Naive B cell (primary cell): ENCODE measurements around the gene PTGER2. TPM values are rescaled to one million over a fixed set of nuclear protein-coding genes. Genes with fewer than 3 reads are reported as not detected.

ENCODE experiments used
- ATAC-seq, 2 donors: fragments of 150-1000 bp; cut with Tn5 transposase; 2 replicates each; pipeline ENCODE4 v1.10.0; 2021; ENCODE audit warnings: low read depth in 2 of 2, mild to moderate bottlenecking in 2 of 2, moderate library complexity in 2 of 2
- DNase-seq: peaks from one replicate; pipeline ENCODE4 v3.0.0; 2022
- H3K27ac Mint-ChIP-seq, 6 donors: one replicate each; pipeline ENCODE4 v1.8.0; 2020 to 2022; ENCODE audit warnings: mild to moderate bottlenecking in 6 of 6, mixed read lengths in 6 of 6, moderate library complexity in 5 of 6, inconsistent platforms in 2 of 6
- H3K27me3 Mint-ChIP-seq, 3 donors: one replicate each; pipeline ENCODE4 v1.8.0; 2021 to 2022; ENCODE audit warnings: mixed read lengths in 3 of 3, mild to moderate bottlenecking in 1 of 3
- H3K36me3 Mint-ChIP-seq, 2 donors: one replicate each; pipeline ENCODE4 v1.8.0; 2020 to 2022; ENCODE audit warnings: mixed read lengths in 2 of 2, inconsistent platforms in 1 of 2, mild to moderate bottlenecking in 1 of 2
- H3K4me1 Mint-ChIP-seq, 3 donors: one replicate each; pipeline ENCODE4 v1.8.0; 2020 to 2022; ENCODE audit warnings: mixed read lengths in 3 of 3, inconsistent platforms in 1 of 3, mild to moderate bottlenecking in 1 of 3, moderate library complexity in 1 of 3
- H3K4me3 Mint-ChIP-seq, 8 donors: one replicate each; pipeline ENCODE4 v1.8.0; 2020 to 2022; ENCODE audit warnings: mild to moderate bottlenecking in 8 of 8, mixed read lengths in 8 of 8, moderate library complexity in 8 of 8, inconsistent platforms in 2 of 8
- H3K9me3 Mint-ChIP-seq, 7 donors: one replicate each; pipeline ENCODE4 v1.8.0; 2020 to 2022; ENCODE audit warnings: mixed read lengths in 7 of 7, mild to moderate bottlenecking in 5 of 7, inconsistent platforms in 2 of 7, moderate library complexity in 1 of 7
- polyA plus RNA-seq, 6 donors: library from polyadenylated mRNA; unstranded; fragments of 300-500 nt; fragmentation: Illumina TruSeq; gene quantifications; one replicate each; pipeline ENCODE4 v1.2.3, GENCODE V29; 2021; ENCODE audit warnings: low read depth in 6 of 6

The PTGER2 gene
- polyA plus RNA-seq: under 1 TPM in 5 of 6 donors, not detected in 1; 0.23 to 0.88 (median 0.39) TPM

GRCh38 chr14:52313903-52314594, at the start of gene PTGER2:
PTGER2 (plus strand) TSS chr14:52314312; CDS start chr14:52314549, 237 bp downstream.
- peaks cover 39 to 53% (median 53%) of the 10 kb centered on the region in 3 donors for H3K4me1 Mint-ChIP-seq
- peaks cover 0 to 12% of the 10 kb centered on the region in 2 donors for H3K36me3 Mint-ChIP-seq
- H3K4me3 Mint-ChIP-seq: peak within 1 kb of the TSS; percentile 69 to 94 (median 92)
- peak; percentile 23 for DNase-seq
- ATAC-seq: peak; percentile 21 to 26
- peaks cover 46 to 71% (median 68%) of the 10 kb centered on the region in 3 donors for H3K27me3 Mint-ChIP-seq
- peaks cover 0 to 4% (median 0%) of the 10 kb centered on the region in 7 donors for H3K9me3 Mint-ChIP-seq
- peak within 1 kb of the TSS in 5 of 6 donors; percentile 56 to 92 (median 89) for H3K27ac Mint-ChIP-seq

- H3K27ac Mint-ChIP-seq: no peak overlapping the region
- peaks cover 47 to 60% (median 47%) of the 10 kb centered on the region in 3 donors for H3K27me3 Mint-ChIP-seq
- H3K4me3 Mint-ChIP-seq: peak overlapping the region in 1 of 8 donors; percentile 6
- no peak for ATAC-seq
- peaks cover 0 to 5% (median 0%) of the 10 kb centered on the region in 7 donors for H3K9me3 Mint-ChIP-seq
- no peak for DNase-seq
- peaks cover 35 to 51% (median 42%) of the 10 kb centered on the region in 3 donors for H3K4me1 Mint-ChIP-seq
- H3K36me3 Mint-ChIP-seq: no peaks in the 10 kb centered on the region
Observed at GRCh38 chr14:52265253-52265652, 48.9 kb upstream of the PTGER2 start.

- Mint-ChIP-seq H3K27ac (no peak overlapping the region), H3K4me3 (peak overlapping the region in 3 of 8 donors; percentile 5 to 88 (median 88)), H3K4me1 (peaks cover 35 to 51% (median 42%) of the 10 kb centered on the region in 3 donors), H3K36me3 (no peaks in the 10 kb centered on the region), H3K27me3 (peaks cover 47 to 56% (median 55%) of the 10 kb centered on the region in 3 donors), H3K9me3 (no peaks in the 10 kb centered on the region)
- no peak for DNase-seq
- ATAC-seq: no peak
Observed at GRCh38 chr14:52266179-52266578, 47.9 kb upstream of the PTGER2 start.

GRCh38 chr14:52266782-52267181, 47.3 kb upstream of the PTGER2 start:
- H3K36me3 Mint-ChIP-seq: no peaks in the 10 kb centered on the region
- no peak overlapping the region for H3K27ac Mint-ChIP-seq
- H3K9me3 Mint-ChIP-seq: no peaks in the 10 kb centered on the region
- no peak for DNase-seq
- peak overlapping the region in 4 of 8 donors; percentile 67 to 88 (median 86) for H3K4me3 Mint-ChIP-seq
- H3K4me1 Mint-ChIP-seq: peaks cover 35 to 51% (median 42%) of the 10 kb centered on the region in 3 donors
- peaks cover 53 to 56% (median 55%) of the 10 kb centered on the region in 3 donors for H3K27me3 Mint-ChIP-seq
- no peak for ATAC-seq

- Mint-ChIP-seq H3K27ac (peak within 1 kb of the TSS in 2 of 6 donors; percentile 63 to 85), H3K4me1 (peaks cover 36 to 52% (median 36%) of the 10 kb centered on the region in 3 donors), H3K27me3 (peaks cover 55 to 59% (median 56%) of the 10 kb centered on the region in 3 donors), H3K36me3 (no peaks in the 10 kb centered on the region), H3K4me3 (peak within 1 kb of the TSS in 7 of 8 donors; percentile 79 to 89 (median 88)), H3K9me3 (no peaks in the 10 kb centered on the region)
- no peak for DNase-seq
- ATAC-seq: peak; percentile 42 to 56
Observed at GRCh38 chr14:52267501-52268278, 46.4 kb upstream of the PTGER2 start, which contains the start of gene PTGDR. PTGDR (plus strand) TSS chr14:52267698; CDS start chr14:52267815, 117 bp downstream.

- peak; percentile 12 to 42 for ATAC-seq
Observed at GRCh38 chr14:52268279-52269061, 45.6 kb upstream of the PTGER2 start.

GRCh38 chr14:52269100-52269499, 45.0 kb upstream of the PTGER2 start:
- peaks cover 32 to 52% (median 39%) of the 10 kb centered on the region in 3 donors for H3K4me1 Mint-ChIP-seq
- DNase-seq (no peak), ATAC-seq (no peak)
- peaks cover 50 to 61% (median 56%) of the 10 kb centered on the region in 3 donors for H3K27me3 Mint-ChIP-seq
- H3K36me3 Mint-ChIP-seq: no peaks in the 10 kb centered on the region
- H3K4me3 Mint-ChIP-seq: peak overlapping the region in 7 of 8 donors; percentile 79 to 89 (median 88)
- no peaks in the 10 kb centered on the region for H3K9me3 Mint-ChIP-seq
- no peak overlapping the region for H3K27ac Mint-ChIP-seq

More at GRCh38 chr14:52268279-52269061, 45.6 kb upstream of the PTGER2 start:
- DNase-seq: no peak
- no peaks in the 10 kb centered on the region for H3K36me3 Mint-ChIP-seq
- no peaks in the 10 kb centered on the region for H3K9me3 Mint-ChIP-seq
- H3K4me1 Mint-ChIP-seq: peaks cover 28 to 49% (median 35%) of the 10 kb centered on the region in 3 donors
- H3K27me3 Mint-ChIP-seq: peaks cover 53 to 61% (median 55%) of the 10 kb centered on the region in 3 donors
- H3K27ac Mint-ChIP-seq: peak overlapping the region in 1 of 6 donors; percentile 85
- peak overlapping the region in 7 of 8 donors; percentile 79 to 89 (median 88) for H3K4me3 Mint-ChIP-seq

GRCh38 chr14:52269982-52270381, 44.1 kb upstream of the PTGER2 start:
- Mint-ChIP-seq H3K9me3 (no peaks in the 10 kb centered on the region), H3K27me3 (peaks cover 46 to 61% (median 56%) of the 10 kb centered on the region in 3 donors), H3K36me3 (no peaks in the 10 kb centered on the region), H3K27ac (no peak overlapping the region), H3K4me3 (no peak overlapping the region), H3K4me1 (peaks cover 35 to 53% (median 39%) of the 10 kb centered on the region in 3 donors)
- DNase-seq: no peak
- no peak for ATAC-seq

- H3K27ac Mint-ChIP-seq: no peak overlapping the region
- no peaks in the 10 kb centered on the region for H3K36me3 Mint-ChIP-seq
- no peak for ATAC-seq
- peaks cover 38 to 47% (median 40%) of the 10 kb centered on the region in 3 donors for H3K27me3 Mint-ChIP-seq
- H3K9me3 Mint-ChIP-seq: no peaks in the 10 kb centered on the region
- H3K4me1 Mint-ChIP-seq: peaks cover 28 to 39% (median 28%) of the 10 kb centered on the region in 3 donors
- no peak overlapping the region for H3K4me3 Mint-ChIP-seq
- no peak for DNase-seq
Observed at GRCh38 chr14:52271538-52271937, 42.6 kb upstream of the PTGER2 start.

GRCh38 chr14:52272375-52272774, 41.7 kb upstream of the PTGER2 start:
- peak; percentile 31 for DNase-seq
- Mint-ChIP-seq H3K9me3 (no peaks in the 10 kb centered on the region), H3K36me3 (peaks cover 0 to 1% of the 10 kb centered on the region in 2 donors), H3K27me3 (peaks cover 33 to 46% (median 34%) of the 10 kb centered on the region in 3 donors), H3K4me3 (no peak overlapping the region), H3K27ac (no peak overlapping the region), H3K4me1 (peaks cover 20 to 33% (median 24%) of the 10 kb centered on the region in 3 donors)
- ATAC-seq: peak; percentile 23 to 55

- Mint-ChIP-seq H3K27me3 (peaks cover 16 to 29% (median 24%) of the 10 kb centered on the region in 3 donors), H3K36me3 (peaks cover 0 to 9% of the 10 kb centered on the region in 2 donors), H3K9me3 (no peaks in the 10 kb centered on the region), H3K27ac (no peak overlapping the region), H3K4me1 (peaks cover 7 to 15% (median 8%) of the 10 kb centered on the region in 3 donors), H3K4me3 (no peak overlapping the region)
- ATAC-seq (no peak), DNase-seq (no peak)
Observed at GRCh38 chr14:52275372-52275771, 38.7 kb upstream of the PTGER2 start.

GRCh38 chr14:52277552-52277951, 36.6 kb upstream of the PTGER2 start:
- peaks cover 7 to 12% (median 7%) of the 10 kb centered on the region in 3 donors for H3K4me1 Mint-ChIP-seq
- H3K4me3 Mint-ChIP-seq: no peak overlapping the region
- no peak overlapping the region for H3K27ac Mint-ChIP-seq
- no peak for ATAC-seq
- no peaks in the 10 kb centered on the region for H3K9me3 Mint-ChIP-seq
- H3K27me3 Mint-ChIP-seq: peaks cover 16 to 19% (median 16%) of the 10 kb centered on the region in 3 donors
- H3K36me3 Mint-ChIP-seq: peaks cover 0 to 9% of the 10 kb centered on the region in 2 donors
- no peak for DNase-seq
